GM08714 (cell line): Measurements from ENCODE around the gene PLXNA4.
"Not testable (repeated sequence)": the region's sequence is repeated elsewhere in the genome, so short reads cannot be mapped to it uniquely, and the experiment has no call there.

Source experiments
- H3K4me3 ChIP-seq: fragments of 200-500 bp; sonication (Bioruptor generic); 2 replicates; pipeline ENCODE4 v1.5.1; 2014; ENCODE audit warnings: mild to moderate bottlenecking, low read length, inconsistent platforms
- ZNF274 ChIP-seq: IDR thresholded peaks from 2 replicates; pipeline ENCODE4 v1.6.1; 2012; ENCODE audit warnings: mild to moderate bottlenecking, low read depth, low read length

PLXNA4 gene

GRCh38 chr7:132403465-132404110, 172.7 kb downstream of the PLXNA4 start:
- no peak overlapping the region for H3K4me3 ChIP-seq
- TF ChIP-seq ZNF274: no peak

GRCh38 chr7:132402751-132403245, 173.5 kb downstream of the PLXNA4 start:
- no peak overlapping the region for H3K4me3 ChIP-seq
- TF ChIP-seq ZNF274: no peak

- H3K4me3 ChIP-seq: no peak overlapping the region
- TF ChIP-seq ZNF274: no peak
Observed at GRCh38 chr7:132402096-132402495, 174.2 kb downstream of the PLXNA4 start.

- H3K4me3 ChIP-seq: no peak overlapping the region
- TF ChIP-seq ZNF274: no peak
Observed at GRCh38 chr7:132400561-132401142, 175.6 kb downstream of the PLXNA4 start.

GRCh38 chr7:132399367-132399766, 176.9 kb downstream of the PLXNA4 start:
- TF ChIP-seq ZNF274: no peak
- no peak overlapping the region for H3K4me3 ChIP-seq

GRCh38 chr7:132398253-132398925, 177.9 kb downstream of the PLXNA4 start:
- no peak overlapping the region for H3K4me3 ChIP-seq
- no peak for TF ChIP-seq ZNF274

- TF ChIP-seq ZNF274: no peak
- H3K4me3 ChIP-seq: no peak overlapping the region
Observed at GRCh38 chr7:132397070-132397469, 179.2 kb downstream of the PLXNA4 start.

- H3K4me3 ChIP-seq: no peak overlapping the region
- TF ChIP-seq ZNF274: no peak
Observed at GRCh38 chr7:132395361-132395760, 180.9 kb downstream of the PLXNA4 start.

- no peak overlapping the region for H3K4me3 ChIP-seq
- no peak for TF ChIP-seq ZNF274
Observed at GRCh38 chr7:132394283-132395198, 181.7 kb downstream of the PLXNA4 start.

- TF ChIP-seq ZNF274: no peak
- H3K4me3 ChIP-seq: no peak overlapping the region
Observed at GRCh38 chr7:132393789-132394261, 182.4 kb downstream of the PLXNA4 start.

GRCh38 chr7:132392713-132393112, 183.6 kb downstream of the PLXNA4 start:
- TF ChIP-seq ZNF274: no peak
- no peak overlapping the region for H3K4me3 ChIP-seq

GRCh38 chr7:132390705-132391104, 185.6 kb downstream of the PLXNA4 start:
- no peak overlapping the region for H3K4me3 ChIP-seq
- no peak for TF ChIP-seq ZNF274

GRCh38 chr7:132390049-132390448, 186.2 kb downstream of the PLXNA4 start:
- not testable (repeated sequence) for H3K4me3 ChIP-seq

GRCh38 chr7:132388688-132389087, 187.6 kb downstream of the PLXNA4 start:
- no peak for TF ChIP-seq ZNF274
- no peak overlapping the region for H3K4me3 ChIP-seq
